HG03064 (cell line): ENCODE results near the gene TMEM38B.

Source experiments
- ATAC-seq: cut with Tn5 transposase; IDR thresholded peaks from one replicate; pipeline ENCODE4 v1.9.1; 2021; ENCODE audit warnings: low read depth; ENCODE audit not compliant: unreplicated experiment

Gene TMEM38B, protein sequence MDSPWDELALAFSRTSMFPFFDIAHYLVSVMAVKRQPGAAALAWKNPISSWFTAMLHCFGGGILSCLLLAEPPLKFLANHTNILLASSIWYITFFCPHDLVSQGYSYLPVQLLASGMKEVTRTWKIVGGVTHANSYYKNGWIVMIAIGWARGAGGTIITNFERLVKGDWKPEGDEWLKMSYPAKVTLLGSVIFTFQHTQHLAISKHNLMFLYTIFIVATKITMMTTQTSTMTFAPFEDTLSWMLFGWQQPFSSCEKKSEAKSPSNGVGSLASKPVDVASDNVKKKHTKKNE

DNA sequence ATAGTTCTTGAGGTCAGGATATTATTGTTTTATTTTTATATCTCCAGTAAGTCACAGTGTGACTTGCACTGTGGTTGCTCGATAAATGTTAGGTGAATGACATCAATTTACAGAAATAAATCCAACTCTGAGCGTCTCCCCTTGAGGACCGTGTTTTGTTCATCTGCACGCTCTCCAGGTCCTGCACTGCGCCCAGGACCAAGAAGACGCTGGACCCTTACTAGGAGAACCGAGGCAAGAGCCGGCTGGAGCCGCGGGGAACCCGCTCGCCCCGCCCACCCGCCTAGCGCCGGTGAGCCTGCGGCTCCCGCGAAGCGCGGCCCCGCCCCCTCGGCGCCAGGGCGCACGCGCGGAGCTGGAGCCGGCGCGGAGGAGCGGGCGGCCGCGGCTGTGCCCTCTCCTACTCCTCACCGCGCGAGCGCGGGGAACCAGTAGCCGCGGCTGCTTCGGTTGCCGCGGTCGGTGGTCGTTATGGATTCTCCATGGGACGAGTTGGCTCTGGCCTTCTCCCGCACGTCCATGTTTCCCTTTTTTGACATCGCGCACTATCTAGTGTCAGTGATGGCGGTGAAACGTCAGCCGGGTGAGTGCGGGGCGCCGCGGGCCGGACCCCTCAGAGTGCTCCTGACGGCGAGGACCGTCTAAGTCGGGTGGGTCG lies at the start of gene TMEM38B:
TMEM38B (plus strand) TSS at position 352 of the 658 bp plus-strand sequence; CDS start at position 472, 120 bp downstream.
- peak; percentile 69 for ATAC-seq

DNA sequence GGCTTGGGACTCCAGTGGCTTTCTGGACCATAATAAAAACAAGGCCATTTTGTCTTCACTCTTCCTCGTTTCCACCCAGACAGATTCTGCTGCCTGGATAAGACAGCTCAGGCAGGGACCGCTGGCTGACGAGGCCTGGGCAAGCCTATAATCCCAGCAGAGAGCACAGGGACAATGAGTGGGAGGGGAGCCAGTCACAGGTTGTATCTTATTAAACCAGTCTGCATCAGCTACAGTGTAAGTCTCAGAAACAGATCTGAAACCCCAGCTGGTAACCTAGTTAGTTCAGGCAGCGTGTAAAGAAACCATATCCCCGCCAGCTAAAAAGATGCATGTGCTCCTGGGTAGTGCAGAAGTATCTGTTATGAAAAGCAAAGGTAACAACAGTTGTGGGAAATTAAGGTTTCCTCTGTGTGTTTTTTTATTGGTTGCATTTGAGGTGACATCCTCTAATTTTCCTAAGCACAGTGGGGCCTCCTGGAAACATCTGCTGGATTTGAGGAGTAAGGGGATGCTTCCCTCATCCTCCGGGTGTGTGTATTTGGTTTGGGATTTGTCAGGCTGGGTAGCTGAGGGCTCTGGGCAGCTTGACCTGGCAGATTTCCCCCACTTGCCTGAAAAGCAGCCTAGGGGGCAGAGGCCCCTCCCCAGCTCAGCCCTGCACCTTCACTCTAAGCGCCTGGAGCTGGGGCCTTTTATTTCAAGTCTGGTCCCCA lies 47.3 kb upstream of the TMEM38B start:
- ATAC-seq: no peak

DNA sequence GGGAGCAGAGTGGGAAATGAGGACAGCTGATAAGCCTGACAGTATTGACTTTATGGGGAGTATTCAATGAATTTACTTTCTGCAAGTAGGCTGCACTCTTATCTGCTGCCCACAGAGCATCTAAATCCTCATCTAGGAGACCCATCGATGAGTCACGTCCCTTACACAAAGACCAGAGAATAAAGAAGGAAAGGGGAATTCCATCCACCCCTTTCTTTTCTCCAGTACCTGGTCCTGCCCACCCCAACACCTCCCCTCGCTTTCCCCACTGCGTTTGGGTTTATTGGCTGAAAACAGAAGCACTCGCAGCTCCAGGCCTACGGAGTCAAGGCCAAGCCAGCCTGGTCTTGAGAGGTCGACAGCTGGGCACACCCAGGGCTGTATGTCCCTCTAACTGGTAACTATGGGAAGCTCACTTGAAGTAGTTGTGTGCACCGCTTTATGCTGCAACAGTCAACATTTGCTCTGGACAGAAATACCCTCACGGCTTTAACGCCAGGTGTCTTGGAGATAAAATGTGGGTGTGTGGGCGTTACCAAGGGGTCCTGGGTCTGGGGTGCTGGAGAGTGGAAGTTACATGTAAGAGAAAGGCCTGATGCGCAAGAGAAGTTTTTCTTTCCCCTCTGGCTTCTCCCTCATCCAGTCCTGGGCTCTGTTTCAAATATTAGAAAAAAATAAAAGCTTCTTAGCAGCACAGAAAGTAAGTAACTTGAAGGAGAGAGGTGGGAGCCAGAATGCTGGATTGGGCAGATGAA lies 46.6 kb upstream of the TMEM38B start:
- ATAC-seq: no peak

DNA sequence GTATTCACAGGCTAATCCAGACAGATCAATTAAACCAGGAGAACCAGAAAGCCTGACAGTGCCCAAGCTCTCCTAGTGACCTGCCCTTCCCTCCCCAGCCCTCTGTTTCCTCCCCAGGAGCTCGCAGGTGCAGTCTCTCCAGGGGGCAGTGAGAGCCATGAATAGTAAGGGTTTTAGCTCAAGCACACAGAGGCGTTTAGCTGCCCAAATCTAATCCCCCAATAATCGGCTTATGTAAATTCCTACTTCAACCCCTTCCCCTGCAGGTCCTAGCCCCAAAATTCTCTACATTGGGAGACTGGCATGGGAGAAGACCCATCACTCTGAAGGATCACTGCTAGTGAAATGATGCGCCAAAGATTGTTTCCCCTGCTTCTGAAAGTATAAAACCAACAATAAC lies 42.5 kb upstream of the TMEM38B start:
- ATAC-seq: no peak

DNA sequence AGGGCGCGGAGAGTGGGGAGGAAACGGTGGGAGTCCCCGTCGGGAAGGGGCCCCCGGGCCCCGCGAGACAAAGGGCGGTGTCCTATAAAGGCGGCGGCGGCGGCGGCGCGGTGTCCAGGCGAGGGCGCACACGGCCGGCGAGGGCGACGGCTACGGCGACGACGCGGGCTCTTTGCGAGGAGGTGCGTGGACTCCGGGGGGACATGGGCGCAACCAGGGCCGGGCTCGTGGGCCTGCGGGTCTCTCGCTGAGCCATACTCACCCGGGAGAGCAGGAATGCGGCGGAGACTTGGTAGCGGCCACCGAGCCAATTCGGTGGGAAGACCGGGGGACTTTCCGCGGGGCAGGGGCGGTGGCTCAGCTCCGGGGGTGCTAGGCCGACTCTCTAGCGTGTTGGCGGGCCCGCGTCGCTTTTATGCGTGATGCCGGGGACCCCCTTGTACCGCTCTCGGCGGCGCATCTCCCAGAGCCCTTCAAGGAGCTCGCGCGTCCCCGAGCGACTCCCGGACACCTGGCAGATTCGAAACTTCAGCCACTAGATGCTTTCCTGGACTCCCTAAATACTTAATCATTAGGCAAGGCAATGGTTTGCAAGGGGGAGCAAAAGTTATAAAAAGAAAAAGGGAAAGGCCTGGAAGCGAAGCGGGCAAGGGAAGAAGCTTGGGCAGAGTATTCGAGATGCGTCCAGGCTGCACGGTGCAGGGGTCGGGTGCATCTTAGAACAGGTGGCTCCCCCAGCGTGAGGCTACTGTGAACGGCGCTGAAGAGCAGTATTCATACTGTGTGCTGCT lies 38.0 kb upstream of the TMEM38B start:
- ATAC-seq: peak; percentile 68

DNA sequence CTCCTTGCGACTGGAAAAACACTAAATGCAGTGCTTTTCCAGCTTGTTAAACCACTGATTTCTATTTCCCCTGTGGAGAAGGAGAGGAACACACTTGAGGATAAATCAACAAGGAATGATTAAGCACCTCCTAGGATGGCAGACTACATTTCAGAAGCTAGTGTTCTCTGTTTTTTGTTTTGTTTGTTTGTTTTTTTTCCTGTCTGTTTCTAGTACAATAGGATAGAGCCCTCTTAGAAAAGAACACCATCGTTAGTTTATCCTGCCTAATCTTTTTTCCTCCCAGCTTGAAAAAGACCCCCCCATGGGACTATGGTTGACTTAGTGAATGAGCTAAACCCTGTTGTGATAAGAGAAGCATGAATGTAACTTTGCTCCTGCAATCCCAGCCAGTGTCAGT lies 36.0 kb upstream of the TMEM38B start:
- ATAC-seq: no peak

DNA sequence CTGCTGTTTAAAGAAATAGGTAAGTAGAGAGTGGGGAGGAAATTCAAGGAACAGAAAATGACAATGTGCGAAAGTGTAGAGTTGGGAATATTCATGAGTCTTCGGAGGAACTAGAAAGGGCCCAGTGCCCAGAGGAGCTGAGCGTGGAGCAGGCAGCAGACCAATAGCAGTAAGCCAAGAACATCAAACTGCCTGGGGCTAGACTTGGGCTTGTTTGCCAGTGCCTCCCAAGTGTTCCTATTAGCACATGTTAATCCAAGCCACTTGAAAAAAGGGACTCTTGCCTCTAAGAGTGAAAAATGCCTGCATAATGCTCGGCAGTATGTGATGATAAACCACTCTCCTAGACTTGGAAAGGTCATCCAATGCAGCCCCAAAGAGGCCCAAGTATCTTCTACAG lies 33.3 kb upstream of the TMEM38B start:
- ATAC-seq: no peak

DNA sequence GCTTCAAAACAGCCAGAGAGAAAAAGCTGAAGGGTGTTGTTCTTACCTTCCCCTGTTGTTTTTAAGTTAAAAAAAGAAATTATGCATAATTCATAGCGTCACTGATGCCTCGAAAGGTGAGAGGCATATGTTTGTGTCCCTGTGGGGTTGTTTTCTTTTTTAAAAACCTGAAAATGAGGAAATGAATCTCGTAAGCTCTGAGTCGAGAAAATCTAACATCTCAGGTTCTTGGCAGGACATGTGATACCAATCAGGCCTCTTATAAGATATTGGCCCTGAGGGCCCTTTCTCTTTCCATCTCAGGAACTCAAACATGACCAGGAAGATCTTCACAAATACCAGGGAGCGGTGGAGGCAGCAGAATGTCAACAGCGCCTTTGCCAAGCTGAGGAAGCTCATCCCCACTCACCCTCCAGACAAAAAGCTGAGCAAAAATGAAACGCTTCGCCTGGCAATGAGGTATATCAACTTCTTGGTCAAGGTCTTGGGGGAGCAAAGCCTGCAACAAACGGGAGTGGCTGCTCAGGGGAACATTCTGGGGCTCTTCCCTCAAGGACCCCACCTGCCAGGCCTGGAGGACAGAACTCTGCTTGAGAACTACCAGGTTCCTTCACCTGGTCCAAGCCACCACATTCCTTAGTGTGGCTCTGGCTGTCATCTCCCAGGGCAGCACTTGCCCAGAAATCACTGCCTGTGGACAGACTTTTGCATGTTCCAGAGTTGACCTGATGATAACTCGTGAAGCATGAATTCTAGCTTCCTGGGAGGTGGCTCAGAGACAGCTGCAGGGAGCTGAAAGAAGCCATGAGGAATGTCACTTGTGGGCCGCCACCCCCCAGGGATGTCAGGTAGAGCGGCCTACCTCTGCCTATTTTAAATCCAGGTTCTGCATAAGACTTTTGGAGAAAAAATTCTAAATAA lies 31.9 kb upstream of the TMEM38B start, which contains the start of gene TAL2:
TAL2 (plus strand) TSS at position 274 of the 921 bp plus-strand sequence; CDS start at position 314, 40 bp downstream.
- ATAC-seq: peak; percentile 87

DNA sequence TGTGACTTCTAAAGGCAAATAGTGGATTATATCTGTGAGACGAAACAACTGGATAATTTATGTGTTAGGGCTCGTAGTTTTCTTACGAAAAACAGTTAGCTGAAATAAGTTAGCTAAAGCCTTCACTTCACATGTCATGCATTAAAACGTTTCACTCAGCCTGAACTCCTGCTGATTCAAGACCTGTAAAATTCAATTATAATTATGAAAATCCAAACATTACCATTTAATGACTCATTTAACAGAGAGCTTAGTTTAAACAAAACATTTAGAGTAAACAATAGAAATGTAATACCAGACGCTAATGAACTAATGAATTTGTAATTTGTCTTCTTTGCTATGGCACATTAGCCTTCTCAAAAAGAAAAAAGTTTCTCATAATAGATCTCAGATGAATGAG lies 30.4 kb upstream of the TMEM38B start:
- ATAC-seq: no peak

DNA sequence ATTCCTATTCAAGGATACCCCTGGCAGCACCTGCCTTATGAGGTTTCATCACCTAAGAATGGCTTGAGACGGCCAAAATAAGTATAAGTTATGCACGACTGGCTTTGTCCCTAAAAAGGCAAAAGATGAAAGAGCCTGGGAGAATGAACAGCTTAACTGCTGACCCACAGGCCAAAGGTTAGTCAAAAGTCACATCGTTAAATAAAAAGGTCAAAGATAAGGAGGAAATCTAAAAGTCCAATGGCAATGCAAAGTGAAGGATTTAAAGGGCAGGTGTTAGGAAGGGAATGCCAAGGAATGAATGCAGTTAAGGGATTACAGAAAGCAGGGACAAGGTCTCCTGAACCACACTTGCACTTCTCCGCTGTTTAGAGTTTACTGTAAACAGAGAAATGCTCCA lies 26.5 kb upstream of the TMEM38B start:
- no peak for ATAC-seq

DNA sequence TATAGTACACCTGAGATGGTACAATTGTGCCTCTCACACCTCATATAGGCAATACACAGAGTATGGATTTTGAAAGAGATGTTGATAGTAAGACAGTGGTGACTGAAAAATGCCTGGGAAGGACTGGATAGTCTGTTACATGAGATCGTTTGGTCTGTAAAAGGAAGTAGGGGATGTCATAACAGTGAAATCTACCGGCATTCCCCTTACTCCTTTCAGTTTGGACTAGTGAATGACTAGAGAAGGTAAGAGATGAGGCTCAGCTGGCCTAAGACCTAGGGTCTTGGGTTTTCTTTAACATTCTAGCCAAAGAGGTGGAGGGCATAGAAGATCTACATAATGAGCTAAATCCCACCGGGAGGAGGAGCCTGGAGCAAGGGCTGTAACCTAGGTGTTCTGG lies 24.0 kb upstream of the TMEM38B start:
- ATAC-seq: no peak

DNA sequence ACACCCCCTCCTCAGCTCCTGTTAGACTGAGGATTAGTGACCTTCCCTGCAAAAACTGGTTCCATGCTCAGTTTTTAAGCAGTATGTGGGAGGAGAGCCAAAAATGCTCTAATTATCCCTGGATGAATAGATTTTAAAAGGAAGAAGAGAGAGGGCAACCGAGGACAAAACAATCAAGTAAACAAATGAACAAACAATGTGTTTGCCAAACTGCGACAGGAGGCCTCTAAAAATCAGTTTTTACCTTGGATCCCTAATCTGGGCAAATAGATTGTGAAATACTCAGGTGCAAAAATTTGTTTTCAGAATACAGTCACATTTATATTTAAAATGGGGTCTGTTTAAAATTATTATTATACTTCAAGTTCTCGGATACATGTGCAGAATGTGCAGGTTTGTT lies 23.6 kb upstream of the TMEM38B start:
- ATAC-seq: no peak

DNA sequence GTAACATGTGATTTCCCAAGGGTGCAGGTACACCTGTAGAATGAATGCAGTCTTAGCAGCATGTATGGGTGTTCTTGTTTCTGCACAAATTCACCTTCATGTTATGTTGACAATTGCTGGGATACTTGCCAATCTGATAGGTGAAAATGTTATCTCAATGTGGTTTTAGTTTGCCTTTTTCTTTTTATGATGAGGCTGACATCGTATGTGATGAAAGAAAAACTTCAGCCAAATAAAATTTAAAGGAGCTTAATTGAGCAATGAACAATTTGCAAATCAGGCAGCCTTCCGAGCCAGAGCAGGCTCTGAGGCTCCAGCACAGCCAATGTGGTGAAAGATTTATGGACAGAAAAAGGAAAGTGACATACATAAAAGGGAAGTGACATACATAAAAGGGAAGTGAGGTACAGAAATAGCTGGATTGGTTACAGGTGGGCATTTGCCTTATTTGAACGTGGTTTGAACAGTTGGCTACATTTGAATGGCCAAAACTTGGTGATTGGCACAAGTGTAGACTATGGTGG lies 21.6 kb upstream of the TMEM38B start:
- no peak for ATAC-seq

DNA sequence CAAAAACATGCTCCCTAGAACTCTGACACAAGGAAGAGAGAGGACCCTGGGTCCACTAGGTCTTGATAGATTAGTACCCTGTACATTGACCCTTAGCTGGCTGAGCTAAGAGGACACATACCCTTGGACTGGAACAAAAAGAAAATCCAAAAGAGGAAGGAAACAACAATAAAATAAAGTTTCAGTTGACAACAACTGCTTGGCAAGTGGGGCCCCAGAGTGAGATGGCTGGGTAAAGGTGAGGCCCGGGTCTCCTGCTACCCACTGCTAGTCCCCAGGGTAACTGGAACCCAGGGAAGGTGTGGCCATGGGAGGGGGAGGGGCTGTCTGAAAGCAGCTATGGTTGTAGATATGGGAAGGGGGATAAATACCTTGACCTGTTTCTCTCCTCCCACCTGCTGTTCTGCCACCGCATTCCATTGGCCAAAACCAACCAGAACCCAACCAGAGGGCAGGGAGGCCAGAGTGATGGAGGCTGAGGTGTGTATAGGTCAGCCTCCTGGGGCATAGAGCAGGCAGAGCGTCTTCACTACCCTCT lies 20.4 kb upstream of the TMEM38B start:
- ATAC-seq: no peak

DNA sequence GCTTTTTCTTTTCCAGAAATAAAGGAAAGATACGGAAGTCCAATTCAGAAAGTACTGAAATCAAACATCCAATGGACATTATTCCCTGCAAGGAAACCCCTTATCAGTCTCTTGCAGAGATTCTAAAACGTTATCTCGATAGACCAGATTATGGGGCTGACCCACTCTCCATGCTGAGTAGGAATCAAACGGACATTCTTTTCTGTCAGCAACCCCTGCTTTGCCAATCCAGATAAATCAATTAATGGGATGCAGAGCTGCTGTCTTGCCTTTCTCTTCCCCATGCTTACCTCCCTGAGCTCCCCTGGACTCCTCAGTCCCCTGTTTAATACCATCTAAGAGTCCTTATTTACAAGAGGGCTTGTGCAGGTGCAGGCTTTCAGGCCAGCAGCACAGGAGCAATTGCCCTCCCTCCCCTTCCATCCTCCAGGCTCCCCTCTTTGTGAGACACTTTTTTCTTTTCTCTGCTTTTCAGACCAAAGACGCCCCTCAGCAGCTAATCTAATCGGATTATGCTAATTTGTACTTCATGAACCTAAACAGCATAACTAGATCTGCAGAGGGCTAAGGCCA lies 17.9 kb upstream of the TMEM38B start:
- ATAC-seq: no peak

DNA sequence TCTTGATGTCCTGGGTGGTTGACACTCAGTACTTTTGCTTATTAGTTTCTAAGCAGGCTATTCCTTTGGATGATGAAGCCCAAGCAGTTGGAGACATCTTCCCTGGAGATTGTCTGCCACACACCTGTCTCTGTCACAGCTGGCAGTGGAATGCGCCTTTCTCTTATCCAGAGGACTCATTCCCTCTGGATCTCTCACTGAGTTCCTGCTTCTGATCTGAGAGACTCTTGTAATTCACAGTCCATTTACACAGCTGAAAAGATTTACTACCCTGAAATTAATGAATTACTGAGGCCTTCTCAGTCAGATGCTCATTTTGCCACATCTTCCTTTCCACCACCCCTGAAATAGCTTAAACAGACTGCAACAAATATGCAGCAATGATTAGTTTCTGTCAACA lies 16.2 kb upstream of the TMEM38B start:
- no peak for ATAC-seq

DNA sequence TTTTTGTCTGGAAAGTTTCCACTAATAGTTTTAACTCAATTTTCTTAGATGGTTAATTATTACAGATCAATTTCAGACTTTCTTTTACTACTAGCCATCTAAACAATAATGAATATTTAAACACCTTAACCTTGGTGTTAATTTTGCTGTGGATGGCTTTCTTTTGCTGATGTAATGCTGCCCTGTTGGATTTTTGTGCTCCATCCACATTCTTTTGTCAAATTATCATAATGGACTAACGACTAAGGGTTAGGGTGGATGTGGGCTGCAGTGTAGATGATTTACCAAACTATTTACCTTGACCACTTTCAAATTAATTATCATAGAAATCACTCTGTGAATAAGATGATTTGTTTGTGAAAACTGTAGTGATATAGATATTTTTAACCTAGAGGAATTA lies 15.6 kb upstream of the TMEM38B start:
- no peak for ATAC-seq
